Inferior parietal cortex (tissue), 1 donor: ENCODE data around the gene ADAMTSL3.
"Not testable (repeated sequence)": the region's sequence is repeated elsewhere in the genome, so short reads cannot be mapped to it uniquely, and the experiment has no call there.

Experiments used
- DNase-seq: peaks from one replicate; pipeline ENCODE4 v3.0.0-alpha.2; 2016; ENCODE audit errors: extremely low spot score

ADAMTSL3 gene

GRCh38 chr15:83697716-83698115, 43.8 kb downstream of the ADAMTSL3 start:
- no peak for DNase-seq

- no peak for DNase-seq
Observed at GRCh38 chr15:83698294-83698693, 44.4 kb downstream of the ADAMTSL3 start.

DNA sequence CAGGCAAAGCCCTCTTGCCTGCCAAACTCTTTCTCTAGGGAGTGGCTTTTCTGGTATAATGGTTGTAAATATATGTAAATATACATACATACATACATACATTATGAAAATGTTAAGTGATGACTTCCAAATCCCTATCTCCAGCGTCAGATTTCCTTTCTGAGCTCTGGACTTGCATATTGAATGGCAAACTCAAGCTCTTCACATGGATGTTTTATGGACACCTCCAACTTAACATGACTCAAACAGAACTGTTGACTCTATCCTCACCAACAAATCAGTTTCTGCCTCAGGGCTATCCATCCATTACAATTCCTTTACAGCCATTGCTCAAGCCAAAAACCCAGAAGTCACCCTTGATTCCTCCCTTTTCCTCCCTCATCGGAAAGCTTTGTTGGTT, 45.1 kb downstream of the ADAMTSL3 start:
- DNase-seq = no peak

DNA sequence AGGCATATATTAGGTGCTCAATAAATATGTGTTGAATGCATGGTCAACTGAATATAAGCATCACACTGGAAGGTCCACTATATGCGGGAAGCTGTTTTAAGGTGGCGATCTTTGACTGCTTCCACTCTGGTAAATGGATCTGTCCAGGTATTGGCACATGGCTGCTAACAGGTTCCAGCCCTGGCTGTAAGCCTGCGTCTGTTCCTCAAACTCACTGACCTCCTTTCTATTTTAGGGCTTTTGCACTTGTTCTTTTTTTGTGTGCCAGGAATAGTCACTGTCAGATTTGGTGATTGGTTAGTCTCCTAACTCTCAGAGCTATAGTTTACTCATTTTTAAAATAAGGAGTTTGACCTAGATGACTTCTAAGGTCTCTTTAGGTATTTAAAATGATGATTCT, 46.2 kb downstream of the ADAMTSL3 start:
- no peak for DNase-seq

DNA sequence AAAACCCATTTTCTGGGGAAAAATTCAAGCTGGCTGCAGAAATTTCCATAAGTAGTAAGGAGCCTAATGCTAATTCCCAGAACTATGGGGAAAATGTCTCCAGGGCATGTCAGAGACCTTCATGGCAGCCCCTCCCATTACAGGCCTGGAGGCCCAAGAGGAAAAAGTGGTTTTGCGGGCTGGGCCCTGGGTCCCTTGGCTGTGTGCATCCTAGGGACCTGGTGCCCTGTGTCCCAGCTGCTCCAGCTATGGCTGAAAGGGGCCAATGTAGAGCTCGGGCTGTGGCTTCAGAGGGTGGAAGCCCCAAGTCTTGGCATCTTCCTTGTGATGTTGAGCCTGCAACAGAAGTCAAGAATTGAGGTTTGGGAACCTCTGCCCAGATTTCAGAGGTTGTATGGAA, 48.4 kb downstream of the ADAMTSL3 start:
- not testable (repeated sequence) for DNase-seq

GRCh38 chr15:83708328-83708727, 54.4 kb downstream of the ADAMTSL3 start:
- DNase-seq = no peak

GRCh38 chr15:83709241-83709640, 55.3 kb downstream of the ADAMTSL3 start:
- DNase-seq = no peak

- DNase-seq = no peak
Observed at GRCh38 chr15:83709811-83710210, 55.9 kb downstream of the ADAMTSL3 start.

DNA sequence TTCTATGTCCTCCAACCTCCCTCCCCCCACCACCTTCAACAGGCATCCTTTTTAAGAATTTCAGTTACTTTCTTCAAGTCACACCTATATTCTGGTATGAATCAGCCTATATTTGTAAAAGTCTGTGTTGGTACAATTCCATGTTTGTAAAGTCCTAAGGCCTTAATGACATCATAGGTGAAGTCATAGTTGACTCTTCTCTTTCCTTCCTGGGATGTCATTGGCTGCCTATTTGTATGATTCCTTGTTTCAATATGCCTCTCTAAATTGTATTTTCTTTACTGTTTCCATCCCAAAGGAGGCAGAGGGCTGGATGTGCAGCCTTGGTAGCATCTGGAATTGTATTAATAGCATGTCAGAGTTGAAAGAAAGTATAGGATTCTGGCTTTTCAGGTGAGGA, 56.5 kb downstream of the ADAMTSL3 start:
- DNase-seq = no peak

DNA sequence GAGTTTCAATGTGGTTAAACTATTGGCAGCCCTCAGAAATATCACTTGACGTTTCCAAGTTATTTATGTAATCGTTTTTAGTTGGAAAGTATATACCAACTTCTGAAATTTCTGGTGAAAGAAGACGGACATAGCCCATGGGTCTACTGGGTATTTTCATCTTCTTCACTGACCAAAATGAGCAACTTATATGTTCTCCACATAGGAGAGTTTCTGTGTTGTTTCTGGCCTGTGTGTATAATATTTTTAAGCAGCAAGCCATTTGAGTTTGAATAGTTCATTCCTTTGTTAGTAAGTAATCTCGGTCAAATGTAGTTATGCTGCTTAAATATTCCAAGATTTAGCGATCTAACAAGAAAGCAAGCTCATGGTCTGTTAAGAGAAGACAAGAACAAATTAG, 57.3 kb downstream of the ADAMTSL3 start:
- no peak for DNase-seq

DNA sequence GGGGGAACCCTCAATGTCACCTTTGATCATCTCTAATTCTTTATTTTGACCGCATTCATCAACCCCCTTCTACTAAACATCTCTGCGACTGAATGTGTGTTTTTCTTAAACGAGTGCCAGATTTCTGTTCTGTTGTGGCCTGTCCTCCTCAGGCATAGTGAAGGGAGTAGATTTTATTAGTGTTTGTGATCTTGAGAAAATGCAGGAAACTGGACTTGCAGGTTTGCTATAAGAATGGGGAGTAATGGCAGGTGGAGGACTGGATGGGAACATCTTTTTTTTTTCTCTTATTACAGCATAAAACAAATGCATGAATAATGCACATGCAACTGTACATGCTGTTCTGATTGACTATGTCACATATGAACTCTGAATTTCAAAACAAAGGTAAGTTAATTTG, 59.3 kb downstream of the ADAMTSL3 start:
- DNase-seq = no peak

GRCh38 chr15:83714939-83715628, 61.2 kb downstream of the ADAMTSL3 start:
- DNase-seq = no peak

GRCh38 chr15:83716605-83717004, 62.7 kb downstream of the ADAMTSL3 start:
- DNase-seq = no peak

DNA sequence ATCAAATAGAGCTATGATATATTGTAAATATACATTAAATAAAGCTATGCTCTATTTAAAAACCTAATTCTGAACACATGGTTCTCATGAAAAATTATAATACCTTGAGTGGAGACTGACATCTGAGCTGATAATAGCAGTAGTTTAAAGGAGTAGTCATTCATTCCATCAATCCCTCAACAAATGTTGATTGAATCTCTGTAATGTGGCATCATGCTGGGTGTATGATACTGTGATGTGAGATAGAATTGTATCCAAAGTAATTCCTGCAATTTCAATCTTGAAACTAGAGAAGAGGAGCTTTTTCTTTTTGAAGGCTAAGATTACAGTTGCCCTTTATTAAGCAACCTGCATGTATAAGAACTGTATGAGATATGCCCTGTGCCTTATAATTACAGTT, 63.1 kb downstream of the ADAMTSL3 start:
- DNase-seq = no peak

- no peak for DNase-seq
Observed at GRCh38 chr15:83720468-83720867, 66.5 kb downstream of the ADAMTSL3 start.

DNA sequence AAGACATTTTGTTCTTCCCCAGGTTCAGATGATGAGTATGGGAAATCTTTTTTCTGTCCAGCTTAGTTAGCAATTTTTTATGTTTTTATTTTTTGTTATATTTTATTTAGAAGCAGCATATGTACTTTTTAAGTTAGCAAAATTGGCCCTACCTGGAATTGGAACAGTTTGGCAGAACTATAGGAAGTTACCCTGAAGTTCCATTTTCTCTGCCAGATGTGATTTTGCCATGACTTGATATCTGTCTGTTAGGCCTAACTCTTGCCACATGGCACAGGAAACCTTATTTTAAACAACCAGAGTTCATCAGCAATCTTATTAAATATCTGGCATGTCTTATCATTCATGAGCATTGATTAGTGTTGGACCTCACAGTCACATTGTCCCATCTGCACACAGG, 67.1 kb downstream of the ADAMTSL3 start:
- no peak for DNase-seq

DNA sequence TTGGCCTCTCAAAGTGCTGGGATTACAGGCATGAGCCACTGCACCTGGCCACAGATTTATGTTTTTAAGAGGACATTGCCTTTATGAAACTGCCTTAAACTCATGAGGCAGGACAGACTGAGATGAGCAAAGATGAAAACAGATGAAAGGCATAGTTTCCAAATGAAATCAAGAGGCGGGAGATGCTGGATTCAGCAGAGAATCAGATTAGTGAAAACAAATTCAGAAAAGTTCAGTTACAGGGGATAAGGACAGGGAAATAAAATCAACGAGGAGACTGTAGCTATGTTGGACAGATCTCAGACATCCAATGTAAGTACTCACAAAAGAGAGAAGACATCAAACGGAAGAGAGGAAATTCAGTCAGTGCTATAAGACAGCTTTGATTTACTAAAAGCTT, 68.1 kb downstream of the ADAMTSL3 start:
- no peak for DNase-seq

DNA sequence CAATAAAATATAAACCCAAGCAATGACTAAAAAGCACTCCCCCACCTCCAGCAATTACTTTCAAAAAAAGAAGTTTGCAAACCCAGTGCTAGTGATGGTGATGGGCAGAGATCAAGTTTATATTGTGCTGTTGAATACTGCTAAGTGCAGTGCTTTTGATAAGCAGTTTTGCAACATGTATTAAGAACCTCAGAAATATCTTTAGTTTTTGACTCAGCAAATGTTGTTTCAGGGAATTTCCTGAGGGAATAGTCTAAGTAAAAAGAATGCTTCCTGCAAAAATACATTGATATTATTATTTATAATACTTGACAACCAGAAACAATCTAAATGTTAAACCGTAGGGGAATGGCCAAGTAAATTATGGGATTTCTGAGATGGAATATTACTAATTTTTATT, 69.3 kb downstream of the ADAMTSL3 start:
- DNase-seq = no peak

GRCh38 chr15:83732196-83732595, 78.3 kb downstream of the ADAMTSL3 start:
- no peak for DNase-seq

- no peak for DNase-seq
Observed at GRCh38 chr15:83732770-83733169, 78.8 kb downstream of the ADAMTSL3 start.

- no peak for DNase-seq
Observed at GRCh38 chr15:83733206-83733605, 79.3 kb downstream of the ADAMTSL3 start.

GRCh38 chr15:83733691-83734090, 79.8 kb downstream of the ADAMTSL3 start:
- DNase-seq = no peak

GRCh38 chr15:83734487-83734886, 80.6 kb downstream of the ADAMTSL3 start:
- no peak for DNase-seq

DNA sequence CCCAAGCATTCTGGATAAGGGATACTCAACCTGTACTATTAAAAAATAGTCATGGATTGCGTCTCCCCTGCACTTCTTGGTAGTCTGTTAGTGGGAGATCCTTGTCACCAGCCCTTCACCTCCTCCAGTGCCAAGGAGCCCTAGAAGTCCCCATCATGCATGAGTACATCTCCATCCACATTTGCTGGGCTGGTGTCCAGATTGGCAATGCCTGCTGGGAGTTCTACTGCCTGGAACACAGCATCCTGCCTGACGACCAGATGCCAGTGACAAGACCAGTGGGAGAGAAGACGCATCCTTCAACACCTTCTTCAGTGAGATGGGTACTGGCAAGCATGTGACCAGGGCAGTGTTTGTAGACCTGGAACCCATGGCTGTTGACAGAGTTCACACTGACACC, 85.7 kb downstream of the ADAMTSL3 start:
- DNase-seq = no peak
